H9 (cell line): ENCODE measurements around the gene XDH. TPM values are rescaled to one million over a fixed set of nuclear protein-coding genes. Genes with fewer than 3 reads are reported as not detected.

Source experiments
- DNase-seq: peaks from one replicate; pipeline ENCODE4 v3.0.0-alpha.2; 2017
- H2AFZ ChIP-seq: one replicate; pipeline ENCODE4 v1.6.1; 2013; ENCODE audit warnings: mild to moderate bottlenecking, low read length, control low read depth, moderate library complexity
- H2AK5ac ChIP-seq: 2 replicates; pipeline ENCODE4 v1.6.1; 2013; ENCODE audit warnings: low read length, control low read depth, mixed read lengths; ENCODE audit not compliant: insufficient read length
- H2BK120ac ChIP-seq: one replicate; pipeline ENCODE4 v1.6.1; 2013; ENCODE audit warnings: low read depth, mild to moderate bottlenecking, low read length, control low read depth, inconsistent platforms; ENCODE audit not compliant: poor library complexity, severe bottlenecking
- H2BK12ac ChIP-seq: 2 replicates; pipeline ENCODE4 v1.6.1; 2013; ENCODE audit warnings: low read length, control low read depth, mixed read lengths, low read depth; ENCODE audit not compliant: insufficient read length
- H2BK15ac ChIP-seq: 2 replicates; pipeline ENCODE4 v1.6.1; 2013; ENCODE audit warnings: low read depth, low read length, control low read depth
- H2BK20ac ChIP-seq: one replicate; pipeline ENCODE4 v1.6.1; 2013; ENCODE audit warnings: low read depth, mild to moderate bottlenecking, low read length, control low read depth, inconsistent platforms; ENCODE audit not compliant: poor library complexity, severe bottlenecking
- H2BK5ac ChIP-seq: 2 replicates; pipeline ENCODE4 v1.6.1; 2013; ENCODE audit warnings: low read length, control low read depth, mixed read lengths; ENCODE audit not compliant: insufficient read length
- H3K14ac ChIP-seq: 2 replicates; pipeline ENCODE4 v1.6.1; 2013; ENCODE audit warnings: low read length, control low read depth; ENCODE audit not compliant: insufficient read depth
- H3K18ac ChIP-seq: 2 replicates; pipeline ENCODE4 v1.6.1; 2013; ENCODE audit warnings: low read depth, mild to moderate bottlenecking, mixed read lengths, low read length, control low read depth; ENCODE audit not compliant: insufficient read length
- H3K23ac ChIP-seq: 2 replicates; pipeline ENCODE4 v1.6.1; 2013; ENCODE audit warnings: low read length, control low read depth, mixed read lengths, low read depth; ENCODE audit not compliant: insufficient read length
- H3K23me2 ChIP-seq: 2 replicates; pipeline ENCODE4 v1.6.1; 2013; ENCODE audit warnings: low read depth, mild to moderate bottlenecking, mixed read lengths, low read length, control low read depth; ENCODE audit not compliant: insufficient read length, poor library complexity, severe bottlenecking
- H3K27ac ChIP-seq: 2 replicates; pipeline ENCODE4 v1.5.1; 2013; ENCODE audit warnings: low read length, control low read depth, mixed read lengths, low read depth; ENCODE audit not compliant: insufficient read length
- H3K27me3 ChIP-seq: 2 replicates; pipeline ENCODE4 v1.6.1; 2013; ENCODE audit warnings: low read length, control low read depth, inconsistent platforms; ENCODE audit not compliant: insufficient read depth
- H3K4ac ChIP-seq: 2 replicates; pipeline ENCODE4 v1.6.1; 2013; ENCODE audit warnings: low read depth, mild to moderate bottlenecking, control low read depth, inconsistent platforms, low read length, moderate library complexity
- H3K4me1 ChIP-seq: 2 replicates; pipeline ENCODE4 v1.6.1; 2013; ENCODE audit warnings: low read length, control low read depth, inconsistent platforms; ENCODE audit not compliant: insufficient read depth
- H3K4me2 ChIP-seq: 2 replicates; pipeline ENCODE4 v1.6.1; 2013; ENCODE audit warnings: low read length, control low read depth, mixed read lengths; ENCODE audit not compliant: insufficient read length, insufficient read depth
- H3K56ac ChIP-seq: 2 replicates; pipeline ENCODE4 v1.6.1; 2013; ENCODE audit warnings: low read depth, mild to moderate bottlenecking, mixed read lengths, low read length, control low read depth; ENCODE audit not compliant: insufficient read length
- H3K79me1 ChIP-seq: 2 replicates; pipeline ENCODE4 v1.6.1; 2013; ENCODE audit warnings: low read depth, mild to moderate bottlenecking, moderate library complexity, low read length, control low read depth, inconsistent platforms; ENCODE audit not compliant: insufficient read depth, poor library complexity, severe bottlenecking
- H3K79me2 ChIP-seq: 2 replicates; pipeline ENCODE4 v1.6.1; 2013; ENCODE audit warnings: low read length, control low read depth, inconsistent platforms; ENCODE audit not compliant: insufficient read depth
- H3K9ac ChIP-seq: 2 replicates; pipeline ENCODE4 v1.6.1; 2013; ENCODE audit warnings: low read length, control low read depth, mixed read lengths; ENCODE audit not compliant: insufficient read length; ENCODE audit errors: extremely low read depth
- H3K9me3 ChIP-seq: one replicate; pipeline ENCODE4 v1.6.1; 2013; ENCODE audit warnings: low read depth, low read length, inconsistent platforms; ENCODE audit not compliant: control insufficient read depth
- H3T11ph ChIP-seq: one replicate; pipeline ENCODE4 v1.6.1; 2013; ENCODE audit warnings: mild to moderate bottlenecking, low read length, control low read depth, inconsistent platforms
- H4K20me1 ChIP-seq: one replicate; pipeline ENCODE4 v1.6.1; 2013; ENCODE audit not compliant: control insufficient read depth, insufficient read length, insufficient read depth
- H4K5ac ChIP-seq: 2 replicates; pipeline ENCODE4 v1.6.1; 2013; ENCODE audit warnings: low read depth, mild to moderate bottlenecking, mixed read lengths, low read length, control low read depth; ENCODE audit not compliant: insufficient read length
- H4K8ac ChIP-seq: replicated peaks from 2 replicates; pipeline ENCODE4 v1.6.1; 2013; ENCODE audit warnings: low read length, control low read depth, mixed read lengths, low read depth; ENCODE audit not compliant: insufficient read length
- H4K91ac ChIP-seq: 2 replicates; pipeline ENCODE4 v1.6.1; 2013; ENCODE audit warnings: low read depth, mild to moderate bottlenecking, moderate library complexity, mixed read lengths, low read length, control low read depth; ENCODE audit not compliant: insufficient read length
- H3K27ac Mint-ChIP-seq, 3 experiments: 2 replicates in 2 of 3; 3 replicates in 1 of 3; pipeline ENCODE4 v1.8.0; 2020 to 2021; ENCODE audit warnings: mixed read lengths in 3 of 3, mild to moderate bottlenecking in 1 of 3, moderate library complexity in 1 of 3
- H3K27me3 Mint-ChIP-seq: 2 replicates; pipeline ENCODE4 v1.8.0; 2021; ENCODE audit warnings: low read depth, mild to moderate bottlenecking, moderate library complexity, mixed read lengths
- H3K36me3 Mint-ChIP-seq, 3 experiments: 2 replicates in 2 of 3; 3 replicates in 1 of 3; pipeline ENCODE4 v1.8.0; 2020 to 2021; ENCODE audit warnings: low read depth in 3 of 3, mixed read lengths in 3 of 3; ENCODE audit not compliant: insufficient read depth in 1 of 3
- H3K4me1 Mint-ChIP-seq, 2 experiments: 2 replicates each; pipeline ENCODE4 v1.8.0; 2020; ENCODE audit warnings: mixed read lengths in 2 of 2
- H3K4me3 Mint-ChIP-seq, 2 experiments: 2 replicates in 1 of 2; 3 replicates in 1 of 2; pipeline ENCODE4 v1.8.0; 2020 to 2021; ENCODE audit warnings: mild to moderate bottlenecking in 2 of 2, mixed read lengths in 2 of 2, moderate library complexity in 1 of 2
- H3K9me3 Mint-ChIP-seq, 2 experiments: 2 replicates in 1 of 2; 3 replicates in 1 of 2; pipeline ENCODE4 v1.8.0; 2020; ENCODE audit warnings: mild to moderate bottlenecking in 2 of 2, mixed read lengths in 2 of 2, moderate library complexity in 1 of 2
- WGBS: extraction: QIAGEN DNeasy Blood & Tissue Kit; methylation state at CpG from one replicate; pipeline ENCODE4 v1.1.7; 2013; ENCODE audit warnings: missing lambda C conversion rate, low lambda C conversion rate, mixed read lengths; ENCODE audit not compliant: insufficient read length; ENCODE audit errors: extremely low coverage; 5-methylcytosine and 5-hydroxymethylcytosine counted together
- total RNA-seq: library from RNA; stranded (reverse); gene quantifications from 2 replicates; pipeline ENCODE4 v1.2.1, GENCODE V29; 2021
- TF ChIP-seq, protein P1 (sequence below): fragments of 200-600 bp; sonication (generic); conservative IDR thresholded peaks from 3 replicates; pipeline ENCODE4 v1.8.0; 2021; ENCODE audit warnings: antibody characterized with exemption, mild to moderate bottlenecking

Gene XDH
- total RNA-seq, 1 experiment from 2014 or later = 1.4 TPM

GRCh38 chr2:31318361-31319336 is 95.9 kb downstream of the XDH start:
- no CpG with 5 or more reads among the region's 11 CpGs for WGBS
- H3K79me2 ChIP-seq = no peaks in the 10 kb centered on the region
- no peaks in the 10 kb centered on the region for H4K20me1 ChIP-seq
- no peaks in the 10 kb centered on the region for H3K9me3 Mint-ChIP-seq
- H2AK5ac ChIP-seq = no peak overlapping the region
- no peaks in the 10 kb centered on the region for H3K4me1 ChIP-seq
- no peaks in the 10 kb centered on the region for H3K27me3 ChIP-seq
- TF ChIP-seq, protein P1, sequence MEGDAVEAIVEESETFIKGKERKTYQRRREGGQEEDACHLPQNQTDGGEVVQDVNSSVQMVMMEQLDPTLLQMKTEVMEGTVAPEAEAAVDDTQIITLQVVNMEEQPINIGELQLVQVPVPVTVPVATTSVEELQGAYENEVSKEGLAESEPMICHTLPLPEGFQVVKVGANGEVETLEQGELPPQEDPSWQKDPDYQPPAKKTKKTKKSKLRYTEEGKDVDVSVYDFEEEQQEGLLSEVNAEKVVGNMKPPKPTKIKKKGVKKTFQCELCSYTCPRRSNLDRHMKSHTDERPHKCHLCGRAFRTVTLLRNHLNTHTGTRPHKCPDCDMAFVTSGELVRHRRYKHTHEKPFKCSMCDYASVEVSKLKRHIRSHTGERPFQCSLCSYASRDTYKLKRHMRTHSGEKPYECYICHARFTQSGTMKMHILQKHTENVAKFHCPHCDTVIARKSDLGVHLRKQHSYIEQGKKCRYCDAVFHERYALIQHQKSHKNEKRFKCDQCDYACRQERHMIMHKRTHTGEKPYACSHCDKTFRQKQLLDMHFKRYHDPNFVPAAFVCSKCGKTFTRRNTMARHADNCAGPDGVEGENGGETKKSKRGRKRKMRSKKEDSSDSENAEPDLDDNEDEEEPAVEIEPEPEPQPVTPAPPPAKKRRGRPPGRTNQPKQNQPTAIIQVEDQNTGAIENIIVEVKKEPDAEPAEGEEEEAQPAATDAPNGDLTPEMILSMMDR = no peak
- no peak overlapping the region for H2AFZ ChIP-seq
- H3K14ac ChIP-seq = no peak overlapping the region
- no peak overlapping the region for H3K4me2 ChIP-seq
- no peak overlapping the region for H2BK5ac ChIP-seq
- H3T11ph ChIP-seq = no peak overlapping the region
- no peaks in the 10 kb centered on the region for H3K79me1 ChIP-seq
- H3K4me3 Mint-ChIP-seq = no peak overlapping the region
- no peak overlapping the region for H3K27ac ChIP-seq
- H4K91ac ChIP-seq = no peak overlapping the region
- no peaks in the 10 kb centered on the region for H3K27me3 Mint-ChIP-seq
- H3K23ac ChIP-seq = no peak overlapping the region
- no peak overlapping the region for H3K18ac ChIP-seq
- no peak overlapping the region for H2BK20ac ChIP-seq
- no peak overlapping the region for H2BK120ac ChIP-seq
- no peak overlapping the region for H2BK12ac ChIP-seq
- H3K4ac ChIP-seq = no peak overlapping the region
- no peak overlapping the region for H4K5ac ChIP-seq
- no peaks in the 10 kb centered on the region for H3K36me3 Mint-ChIP-seq
- no peaks in the 10 kb centered on the region for H3K9me3 ChIP-seq
- no peaks in the 10 kb centered on the region for H3K23me2 ChIP-seq
- H3K56ac ChIP-seq = no peak overlapping the region
- H3K27ac Mint-ChIP-seq = peak overlapping the region in 1 of 3 experiments; percentile 47; a peak in 1 of 7 replicates
- DNase-seq = no peak
- no peak overlapping the region for H2BK15ac ChIP-seq
- peaks cover 9 to 14% of the 10 kb centered on the region in 2 experiments for H3K4me1 Mint-ChIP-seq
- H4K8ac ChIP-seq = no peak overlapping the region
- no peak overlapping the region for H3K9ac ChIP-seq
